Panc1 (cell line): ENCODE results near the gene MOCS1. TPM values are rescaled to one million over a fixed set of nuclear protein-coding genes. Genes with fewer than 3 reads are reported as not detected.

Source experiments
- ATAC-seq: fragments of 200-7000 bp; cut with Tn5 transposase; 2 replicates; pipeline ENCODE4 v1.9.1; 2020; ENCODE audit warnings: mild to moderate bottlenecking, moderate library complexity
- BruUV-seq: library from RNA; stranded (reverse); fragments of 400-500 nt; replicated peaks from 2 replicates; lab custom pipeline; 2021; lab: Mats Ljungman, UMichigan
- CTCF ChIA-PET: fragments of 300-600 bp; sonication (Branson Sonifier 250); formaldehyde crosslinking; loops from one replicate; lab custom pipeline; 2022; ENCODE audit warnings: antibody characterized with exemption; lab: Charles Lee
- POLR2A ChIA-PET: fragments of 300-600 bp; sonication (Branson Sonifier 250); formaldehyde crosslinking; loops from one replicate; lab custom pipeline; 2022; ENCODE audit warnings: antibody characterized with exemption; lab: Charles Lee
- DNase-seq: peaks from one replicate; pipeline ENCODE4 v3.0.0-alpha.2; 2010; ENCODE audit warnings: low read depth, low spot score
- H3K27ac ChIP-seq: 2 replicates; pipeline ENCODE4 v1.5.1; 2011; ENCODE audit warnings: mild to moderate bottlenecking, low read length, inconsistent platforms
- H3K27me3 ChIP-seq: fragments of 200-500 bp; sonication (Bioruptor generic); 2 replicates; pipeline ENCODE4 v1.6.0; 2014; ENCODE audit warnings: low read length, inconsistent platforms; ENCODE audit not compliant: control insufficient read depth, insufficient read depth
- H3K36me3 ChIP-seq: fragments of 200-500 bp; sonication (Bioruptor generic); 2 replicates; pipeline ENCODE4 v1.5.1; 2014; ENCODE audit warnings: inconsistent platforms, mild to moderate bottlenecking, low read length, moderate library complexity; ENCODE audit not compliant: control insufficient read depth, insufficient read depth
- H3K4me1 ChIP-seq: 2 replicates; pipeline ENCODE4 v1.5.1; 2011; ENCODE audit warnings: inconsistent platforms, mild to moderate bottlenecking, low read length, moderate library complexity; ENCODE audit not compliant: control insufficient read depth, insufficient read depth
- H3K4me3 ChIP-seq, 2 experiments: 2 replicates each; pipeline ENCODE4 v1.5.1; 2011 to 2012; ENCODE audit warnings: low read depth in 2 of 2, low read length in 2 of 2, mild to moderate bottlenecking in 2 of 2, inconsistent platforms in 1 of 2, moderate library complexity in 1 of 2
- H3K9me3 ChIP-seq: fragments of 200-500 bp; sonication (Bioruptor generic); 2 replicates; pipeline ENCODE4 v1.5.1; 2014; ENCODE audit warnings: low read depth, mild to moderate bottlenecking, inconsistent platforms, low read length, moderate library complexity; ENCODE audit not compliant: control insufficient read depth, insufficient read depth
- CTCF ChIP-seq: fragments of 450-650 bp; IDR thresholded peaks from 2 replicates; pipeline ENCODE4 v1.5.1; 2017; ENCODE audit warnings: mild to moderate bottlenecking
- POLR2AphosphoS5 ChIP-seq: IDR thresholded peaks from 2 replicates; pipeline ENCODE4 v1.6.1; 2012; ENCODE audit warnings: mild to moderate bottlenecking, low read depth, low read length, moderate library complexity
- SIN3A ChIP-seq: IDR thresholded peaks from 2 replicates; pipeline ENCODE4 v1.6.1; 2012; ENCODE audit warnings: low read depth, mild to moderate bottlenecking, low read length, moderate library complexity, borderline replicate concordance; ENCODE audit not compliant: insufficient read depth
- TCF7L2 ChIP-seq: IDR thresholded peaks from 2 replicates; pipeline ENCODE4 v1.6.1; 2011; ENCODE audit warnings: mild to moderate bottlenecking, low read depth, low read length, inconsistent platforms
- in situ Hi-C: cut with HindIII; loops from 2 replicates; pipeline ENCODE4 v1.10.0; 2016; ENCODE audit warnings: low sequenced_read_pairs, low pct_unique_long_range_greater_than_20kb
- intact Hi-C: fragments of 100-400 bp; cut with micrococcal nuclease; formaldehyde crosslinking; loops from one replicate; pipeline ENCODE4 v1.10.0; 2022; ENCODE audit not compliant: unreplicated experiment
- total RNA-seq: library from RNA; stranded (reverse); gene quantifications from one replicate; pipeline ENCODE4 v1.2.1, GENCODE V29; 2021; ENCODE audit not compliant: unreplicated experiment
- TF ChIP-seq, protein P1 (sequence below), 2 experiments: IDR thresholded peaks; 2 replicates each; pipeline ENCODE4 v1.6.1; 2011 to 2012; ENCODE audit warnings: low read depth in 2 of 2, control low read depth in 1 of 2, low read length in 1 of 2, mild to moderate bottlenecking in 1 of 2, moderate library complexity in 1 of 2; ENCODE audit not compliant: insufficient read depth in 1 of 2

The MOCS1 gene
- total RNA-seq, 1 experiment from 2014 or later: 0.98 TPM

- CTCF ChIA-PET: no interaction called here
- H3K36me3 ChIP-seq: no peaks in the 10 kb centered on the region
- H3K27ac ChIP-seq: no peak overlapping the region
- intact Hi-C loops (no loop called here), in situ Hi-C loops (no loop called here)
- POLR2A ChIA-PET: no interaction called here
- BruUV-seq: no TSS peak
- H3K27me3 ChIP-seq: no peaks in the 10 kb centered on the region; the same call in 1 of the 2 replicates
- H3K4me1 ChIP-seq: no peaks in the 10 kb centered on the region
- TF ChIP-seq POLR2AphosphoS5: no peak
- TF ChIP-seq, protein P1, sequence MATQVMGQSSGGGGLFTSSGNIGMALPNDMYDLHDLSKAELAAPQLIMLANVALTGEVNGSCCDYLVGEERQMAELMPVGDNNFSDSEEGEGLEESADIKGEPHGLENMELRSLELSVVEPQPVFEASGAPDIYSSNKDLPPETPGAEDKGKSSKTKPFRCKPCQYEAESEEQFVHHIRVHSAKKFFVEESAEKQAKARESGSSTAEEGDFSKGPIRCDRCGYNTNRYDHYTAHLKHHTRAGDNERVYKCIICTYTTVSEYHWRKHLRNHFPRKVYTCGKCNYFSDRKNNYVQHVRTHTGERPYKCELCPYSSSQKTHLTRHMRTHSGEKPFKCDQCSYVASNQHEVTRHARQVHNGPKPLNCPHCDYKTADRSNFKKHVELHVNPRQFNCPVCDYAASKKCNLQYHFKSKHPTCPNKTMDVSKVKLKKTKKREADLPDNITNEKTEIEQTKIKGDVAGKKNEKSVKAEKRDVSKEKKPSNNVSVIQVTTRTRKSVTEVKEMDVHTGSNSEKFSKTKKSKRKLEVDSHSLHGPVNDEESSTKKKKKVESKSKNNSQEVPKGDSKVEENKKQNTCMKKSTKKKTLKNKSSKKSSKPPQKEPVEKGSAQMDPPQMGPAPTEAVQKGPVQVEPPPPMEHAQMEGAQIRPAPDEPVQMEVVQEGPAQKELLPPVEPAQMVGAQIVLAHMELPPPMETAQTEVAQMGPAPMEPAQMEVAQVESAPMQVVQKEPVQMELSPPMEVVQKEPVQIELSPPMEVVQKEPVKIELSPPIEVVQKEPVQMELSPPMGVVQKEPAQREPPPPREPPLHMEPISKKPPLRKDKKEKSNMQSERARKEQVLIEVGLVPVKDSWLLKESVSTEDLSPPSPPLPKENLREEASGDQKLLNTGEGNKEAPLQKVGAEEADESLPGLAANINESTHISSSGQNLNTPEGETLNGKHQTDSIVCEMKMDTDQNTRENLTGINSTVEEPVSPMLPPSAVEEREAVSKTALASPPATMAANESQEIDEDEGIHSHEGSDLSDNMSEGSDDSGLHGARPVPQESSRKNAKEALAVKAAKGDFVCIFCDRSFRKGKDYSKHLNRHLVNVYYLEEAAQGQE (IDR thresholded peaks at IDR 0.05; ENCODE audit: insufficient read depth in 1 of 2, low read depth in 2 of 2, low read length in 1 of 2): no peak
- no peak for TF ChIP-seq TCF7L2
- TF ChIP-seq CTCF: no peak
- no peak for TF ChIP-seq SIN3A
- no peak overlapping the region for H3K4me3 ChIP-seq
- DNase-seq (no peak), ATAC-seq (no peak)
- no peaks in the 10 kb centered on the region for H3K9me3 ChIP-seq
Measured at GRCh38 chr6:39901116-39901655, 33.1 kb downstream of the MOCS1 start.

- ATAC-seq (no peak), DNase-seq (no peak)
- no peaks in the 10 kb centered on the region for H3K9me3 ChIP-seq
- H3K27me3 ChIP-seq: no peaks in the 10 kb centered on the region; the same call in 1 of the 2 replicates
- H3K4me1 ChIP-seq: no peaks in the 10 kb centered on the region
- POLR2A ChIA-PET: no interaction called here
- H3K4me3 ChIP-seq: no peak overlapping the region
- no TSS peak for BruUV-seq
- no peak for TF ChIP-seq POLR2AphosphoS5
- TF ChIP-seq SIN3A: no peak
- TF ChIP-seq TCF7L2: no peak
- TF ChIP-seq, protein P1 (IDR thresholded peaks at IDR 0.05; ENCODE audit: insufficient read depth in 1 of 2, low read depth in 2 of 2, low read length in 1 of 2): no peak
- TF ChIP-seq CTCF: no peak
- in situ Hi-C loops: no loop called here
- H3K27ac ChIP-seq: no peak overlapping the region
- H3K36me3 ChIP-seq: no peaks in the 10 kb centered on the region
- CTCF ChIA-PET: no interaction called here
- intact Hi-C loops: loop anchor here (5.0 kb wide), 1 partner anchor 537 kb away; no protein-coding TSS in a partner anchor
Measured at GRCh38 chr6:39899554-39900295, 34.5 kb downstream of the MOCS1 start.
